ENCODE data around the gene LANCL3.

DNA sequence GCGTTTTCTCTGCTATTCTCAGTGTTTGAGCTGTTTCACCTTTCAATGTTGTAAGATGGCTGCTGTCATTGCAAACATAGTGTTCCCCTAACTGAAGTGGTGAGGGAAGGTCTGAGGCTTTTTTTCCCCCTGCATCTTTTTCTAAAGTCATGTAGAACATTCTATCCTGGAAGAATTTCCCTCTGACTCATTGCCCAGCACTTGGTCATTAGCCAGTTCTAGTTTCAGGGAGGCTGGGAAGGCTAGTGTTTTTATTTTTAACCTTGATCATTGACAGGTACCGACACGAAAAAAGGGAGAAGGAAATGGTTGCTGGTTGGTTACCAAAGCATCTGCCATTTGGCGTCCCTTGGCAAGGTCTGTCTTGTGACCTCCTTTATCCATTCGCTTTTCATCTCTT is 6.6 kb downstream of the LANCL3 start:
- TF ChIP-seq, protein P1, sequence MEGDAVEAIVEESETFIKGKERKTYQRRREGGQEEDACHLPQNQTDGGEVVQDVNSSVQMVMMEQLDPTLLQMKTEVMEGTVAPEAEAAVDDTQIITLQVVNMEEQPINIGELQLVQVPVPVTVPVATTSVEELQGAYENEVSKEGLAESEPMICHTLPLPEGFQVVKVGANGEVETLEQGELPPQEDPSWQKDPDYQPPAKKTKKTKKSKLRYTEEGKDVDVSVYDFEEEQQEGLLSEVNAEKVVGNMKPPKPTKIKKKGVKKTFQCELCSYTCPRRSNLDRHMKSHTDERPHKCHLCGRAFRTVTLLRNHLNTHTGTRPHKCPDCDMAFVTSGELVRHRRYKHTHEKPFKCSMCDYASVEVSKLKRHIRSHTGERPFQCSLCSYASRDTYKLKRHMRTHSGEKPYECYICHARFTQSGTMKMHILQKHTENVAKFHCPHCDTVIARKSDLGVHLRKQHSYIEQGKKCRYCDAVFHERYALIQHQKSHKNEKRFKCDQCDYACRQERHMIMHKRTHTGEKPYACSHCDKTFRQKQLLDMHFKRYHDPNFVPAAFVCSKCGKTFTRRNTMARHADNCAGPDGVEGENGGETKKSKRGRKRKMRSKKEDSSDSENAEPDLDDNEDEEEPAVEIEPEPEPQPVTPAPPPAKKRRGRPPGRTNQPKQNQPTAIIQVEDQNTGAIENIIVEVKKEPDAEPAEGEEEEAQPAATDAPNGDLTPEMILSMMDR (IDR thresholded peaks at IDR 0.05 in 4 of 5, conservative IDR thresholded peaks at IDR 0.05 in 1 of 5), result no peak
- no peak for TF ChIP-seq POLR2A (IDR thresholded peaks at IDR 0.05)
